H9 (cell line): ENCODE data around the gene GPC1. TPM values are rescaled to one million over a fixed set of nuclear protein-coding genes. Genes with fewer than 3 reads are reported as not detected.

Experiments
- DNase-seq: peaks from one replicate; pipeline ENCODE4 v3.0.0-alpha.2; 2017
- H2AFZ ChIP-seq: one replicate; pipeline ENCODE4 v1.6.1; 2013; ENCODE audit warnings: mild to moderate bottlenecking, low read length, control low read depth, moderate library complexity
- H2AK5ac ChIP-seq: 2 replicates; pipeline ENCODE4 v1.6.1; 2013; ENCODE audit warnings: low read length, control low read depth, mixed read lengths; ENCODE audit not compliant: insufficient read length
- H2BK120ac ChIP-seq: one replicate; pipeline ENCODE4 v1.6.1; 2013; ENCODE audit warnings: low read depth, mild to moderate bottlenecking, low read length, control low read depth, inconsistent platforms; ENCODE audit not compliant: poor library complexity, severe bottlenecking
- H2BK12ac ChIP-seq: 2 replicates; pipeline ENCODE4 v1.6.1; 2013; ENCODE audit warnings: low read length, control low read depth, mixed read lengths, low read depth; ENCODE audit not compliant: insufficient read length
- H2BK15ac ChIP-seq: 2 replicates; pipeline ENCODE4 v1.6.1; 2013; ENCODE audit warnings: low read depth, low read length, control low read depth
- H2BK20ac ChIP-seq: one replicate; pipeline ENCODE4 v1.6.1; 2013; ENCODE audit warnings: low read depth, mild to moderate bottlenecking, low read length, control low read depth, inconsistent platforms; ENCODE audit not compliant: poor library complexity, severe bottlenecking
- H2BK5ac ChIP-seq: 2 replicates; pipeline ENCODE4 v1.6.1; 2013; ENCODE audit warnings: low read length, control low read depth, mixed read lengths; ENCODE audit not compliant: insufficient read length
- H3K14ac ChIP-seq: 2 replicates; pipeline ENCODE4 v1.6.1; 2013; ENCODE audit warnings: low read length, control low read depth; ENCODE audit not compliant: insufficient read depth
- H3K18ac ChIP-seq: 2 replicates; pipeline ENCODE4 v1.6.1; 2013; ENCODE audit warnings: low read depth, mild to moderate bottlenecking, mixed read lengths, low read length, control low read depth; ENCODE audit not compliant: insufficient read length
- H3K23ac ChIP-seq: 2 replicates; pipeline ENCODE4 v1.6.1; 2013; ENCODE audit warnings: low read length, control low read depth, mixed read lengths, low read depth; ENCODE audit not compliant: insufficient read length
- H3K23me2 ChIP-seq: 2 replicates; pipeline ENCODE4 v1.6.1; 2013; ENCODE audit warnings: low read depth, mild to moderate bottlenecking, mixed read lengths, low read length, control low read depth; ENCODE audit not compliant: insufficient read length, poor library complexity, severe bottlenecking
- H3K27ac ChIP-seq: 2 replicates; pipeline ENCODE4 v1.5.1; 2013; ENCODE audit warnings: low read length, control low read depth, mixed read lengths, low read depth; ENCODE audit not compliant: insufficient read length
- H3K27me3 ChIP-seq: 2 replicates; pipeline ENCODE4 v1.6.1; 2013; ENCODE audit warnings: low read length, control low read depth, inconsistent platforms; ENCODE audit not compliant: insufficient read depth
- H3K4ac ChIP-seq: 2 replicates; pipeline ENCODE4 v1.6.1; 2013; ENCODE audit warnings: low read depth, mild to moderate bottlenecking, control low read depth, inconsistent platforms, low read length, moderate library complexity
- H3K4me1 ChIP-seq: 2 replicates; pipeline ENCODE4 v1.6.1; 2013; ENCODE audit warnings: low read length, control low read depth, inconsistent platforms; ENCODE audit not compliant: insufficient read depth
- H3K4me2 ChIP-seq: 2 replicates; pipeline ENCODE4 v1.6.1; 2013; ENCODE audit warnings: low read length, control low read depth, mixed read lengths; ENCODE audit not compliant: insufficient read length, insufficient read depth
- H3K56ac ChIP-seq: 2 replicates; pipeline ENCODE4 v1.6.1; 2013; ENCODE audit warnings: low read depth, mild to moderate bottlenecking, mixed read lengths, low read length, control low read depth; ENCODE audit not compliant: insufficient read length
- H3K79me1 ChIP-seq: 2 replicates; pipeline ENCODE4 v1.6.1; 2013; ENCODE audit warnings: low read depth, mild to moderate bottlenecking, moderate library complexity, low read length, control low read depth, inconsistent platforms; ENCODE audit not compliant: insufficient read depth, poor library complexity, severe bottlenecking
- H3K79me2 ChIP-seq: 2 replicates; pipeline ENCODE4 v1.6.1; 2013; ENCODE audit warnings: low read length, control low read depth, inconsistent platforms; ENCODE audit not compliant: insufficient read depth
- H3K9ac ChIP-seq: 2 replicates; pipeline ENCODE4 v1.6.1; 2013; ENCODE audit warnings: low read length, control low read depth, mixed read lengths; ENCODE audit not compliant: insufficient read length; ENCODE audit errors: extremely low read depth
- H3K9me3 ChIP-seq: one replicate; pipeline ENCODE4 v1.6.1; 2013; ENCODE audit warnings: low read depth, low read length, inconsistent platforms; ENCODE audit not compliant: control insufficient read depth
- H3T11ph ChIP-seq: one replicate; pipeline ENCODE4 v1.6.1; 2013; ENCODE audit warnings: mild to moderate bottlenecking, low read length, control low read depth, inconsistent platforms
- H4K20me1 ChIP-seq: one replicate; pipeline ENCODE4 v1.6.1; 2013; ENCODE audit not compliant: control insufficient read depth, insufficient read length, insufficient read depth
- H4K5ac ChIP-seq: 2 replicates; pipeline ENCODE4 v1.6.1; 2013; ENCODE audit warnings: low read depth, mild to moderate bottlenecking, mixed read lengths, low read length, control low read depth; ENCODE audit not compliant: insufficient read length
- H4K8ac ChIP-seq: replicated peaks from 2 replicates; pipeline ENCODE4 v1.6.1; 2013; ENCODE audit warnings: low read length, control low read depth, mixed read lengths, low read depth; ENCODE audit not compliant: insufficient read length
- H4K91ac ChIP-seq: 2 replicates; pipeline ENCODE4 v1.6.1; 2013; ENCODE audit warnings: low read depth, mild to moderate bottlenecking, moderate library complexity, mixed read lengths, low read length, control low read depth; ENCODE audit not compliant: insufficient read length
- H3K27ac Mint-ChIP-seq, 3 experiments: 2 replicates in 2 of 3; 3 replicates in 1 of 3; pipeline ENCODE4 v1.8.0; 2020 to 2021; ENCODE audit warnings: mixed read lengths in 3 of 3, mild to moderate bottlenecking in 1 of 3, moderate library complexity in 1 of 3
- H3K27me3 Mint-ChIP-seq: 2 replicates; pipeline ENCODE4 v1.8.0; 2021; ENCODE audit warnings: low read depth, mild to moderate bottlenecking, moderate library complexity, mixed read lengths
- H3K36me3 Mint-ChIP-seq, 3 experiments: 2 replicates in 2 of 3; 3 replicates in 1 of 3; pipeline ENCODE4 v1.8.0; 2020 to 2021; ENCODE audit warnings: low read depth in 3 of 3, mixed read lengths in 3 of 3; ENCODE audit not compliant: insufficient read depth in 1 of 3
- H3K4me1 Mint-ChIP-seq, 2 experiments: 2 replicates each; pipeline ENCODE4 v1.8.0; 2020; ENCODE audit warnings: mixed read lengths in 2 of 2
- H3K4me3 Mint-ChIP-seq, 2 experiments: 2 replicates in 1 of 2; 3 replicates in 1 of 2; pipeline ENCODE4 v1.8.0; 2020 to 2021; ENCODE audit warnings: mild to moderate bottlenecking in 2 of 2, mixed read lengths in 2 of 2, moderate library complexity in 1 of 2
- H3K9me3 Mint-ChIP-seq, 2 experiments: 2 replicates in 1 of 2; 3 replicates in 1 of 2; pipeline ENCODE4 v1.8.0; 2020; ENCODE audit warnings: mild to moderate bottlenecking in 2 of 2, mixed read lengths in 2 of 2, moderate library complexity in 1 of 2
- CTCF ChIP-seq: fragments of 200-600 bp; sonication (generic); conservative IDR thresholded peaks from 3 replicates; pipeline ENCODE4 v1.8.0; 2021; ENCODE audit warnings: antibody characterized with exemption, mild to moderate bottlenecking
- WGBS: extraction: QIAGEN DNeasy Blood & Tissue Kit; methylation state at CpG from one replicate; pipeline ENCODE4 v1.1.7; 2013; ENCODE audit warnings: missing lambda C conversion rate, low lambda C conversion rate, mixed read lengths; ENCODE audit not compliant: insufficient read length; ENCODE audit errors: extremely low coverage; 5-methylcytosine and 5-hydroxymethylcytosine counted together
- total RNA-seq: library from RNA; stranded (reverse); gene quantifications from 2 replicates; pipeline ENCODE4 v1.2.1, GENCODE V29; 2021

GPC1 gene
- total RNA-seq, 1 experiment from 2014 or later, result 39.4 TPM

DNA sequence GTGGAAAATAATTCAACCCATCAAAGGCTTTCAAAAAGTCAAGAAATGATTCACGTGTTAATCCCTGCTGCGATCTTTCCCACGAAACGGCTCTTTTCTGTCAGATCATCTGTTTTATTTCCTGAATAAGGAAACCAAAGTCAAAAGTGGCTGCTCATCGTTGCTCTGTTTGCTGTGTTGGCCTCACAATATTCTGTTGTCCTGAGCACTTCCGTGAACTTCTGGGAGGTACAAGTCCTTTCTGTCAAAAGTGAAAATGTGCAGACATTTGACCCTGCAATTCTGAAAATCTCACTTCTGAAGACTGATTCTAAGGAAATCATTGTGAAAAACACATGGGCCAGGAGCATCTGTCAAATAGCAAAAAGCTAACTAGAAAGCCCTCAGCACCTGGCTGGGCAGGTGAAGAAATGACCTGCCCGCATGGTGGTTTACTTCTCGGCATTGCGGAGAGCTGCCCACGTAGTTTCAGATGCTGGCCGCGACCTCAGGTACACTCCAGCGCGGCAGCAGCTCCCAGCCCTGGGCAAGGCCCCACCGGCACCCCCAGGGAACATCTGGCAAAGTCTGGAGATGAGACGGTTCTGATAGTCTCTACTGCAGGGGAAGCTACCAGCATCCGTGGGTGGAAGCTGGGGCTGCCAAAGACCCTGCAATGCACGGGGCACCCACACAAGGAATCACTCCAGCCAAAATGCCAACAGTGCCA, 31.9 kb upstream of the GPC1 start:
- DNase-seq, result peak; percentile 12
- no peak overlapping the region for H4K8ac ChIP-seq

More for the DNA sequence above, 31.9 kb upstream of the GPC1 start:
- no peak overlapping the region for H2AK5ac ChIP-seq
- H3K4me2 ChIP-seq, result no peak overlapping the region
- H3K23ac ChIP-seq, result no peak overlapping the region
- no peak for TF ChIP-seq CTCF
- no peaks in the 10 kb centered on the region for H3K79me1 ChIP-seq
- no peaks in the 10 kb centered on the region for H4K20me1 ChIP-seq
- no peak overlapping the region for H2BK15ac ChIP-seq
- H2BK120ac ChIP-seq, result no peak overlapping the region
- H3K4ac ChIP-seq, result no peak overlapping the region
- Mint-ChIP-seq H3K4me3 (no peak overlapping the region), H3K9me3 (no peaks in the 10 kb centered on the region), H3K4me1 (no peaks in the 10 kb centered on the region), H3K36me3 (no peaks in the 10 kb centered on the region), H3K27me3 (peaks cover 2% of the 10 kb centered on the region), H3K27ac (no peak overlapping the region)
- no peak overlapping the region for H3K27ac ChIP-seq
- no peaks in the 10 kb centered on the region for H3K79me2 ChIP-seq
- WGBS, result no CpG with 5 or more reads among the region's 18 CpGs
- H3K23me2 ChIP-seq, result no peaks in the 10 kb centered on the region
- H4K91ac ChIP-seq, result no peak overlapping the region
- H2BK5ac ChIP-seq, result no peak overlapping the region
- H3K4me1 ChIP-seq, result no peaks in the 10 kb centered on the region
- H2BK12ac ChIP-seq, result no peak overlapping the region
- no peak overlapping the region for H4K5ac ChIP-seq
- no peak overlapping the region for H3K18ac ChIP-seq
- H3K9me3 ChIP-seq, result no peaks in the 10 kb centered on the region
- no peak overlapping the region for H2AFZ ChIP-seq
- H3K14ac ChIP-seq, result no peak overlapping the region
- H3K56ac ChIP-seq, result no peak overlapping the region
- H3K9ac ChIP-seq, result no peak overlapping the region
- no peak overlapping the region for H3T11ph ChIP-seq
- H3K27me3 ChIP-seq, result no peaks in the 10 kb centered on the region
- H2BK20ac ChIP-seq, result no peak overlapping the region
